ENCODE data around the gene KRT85.

DNA sequence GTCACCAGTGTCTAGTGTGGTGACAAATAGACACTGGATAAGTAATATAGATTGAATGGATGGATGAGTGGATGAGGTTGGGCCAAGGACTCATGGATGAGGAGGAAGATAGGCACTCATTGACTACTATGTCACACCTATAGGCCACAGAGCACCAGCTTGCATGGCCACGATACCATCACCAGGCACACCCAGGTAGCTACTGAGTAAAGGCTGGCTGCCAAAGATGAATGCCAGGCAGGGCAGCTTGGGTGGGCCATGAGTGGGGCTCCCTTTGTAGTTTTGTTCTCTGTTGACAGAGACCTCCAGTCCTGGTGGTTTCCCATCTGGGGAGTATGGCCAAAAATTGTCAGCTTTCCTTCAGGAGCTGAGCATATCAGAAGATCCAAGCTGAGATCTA lies 34.9 kb downstream of the KRT85 start:
- TF ChIP-seq, protein P1, sequence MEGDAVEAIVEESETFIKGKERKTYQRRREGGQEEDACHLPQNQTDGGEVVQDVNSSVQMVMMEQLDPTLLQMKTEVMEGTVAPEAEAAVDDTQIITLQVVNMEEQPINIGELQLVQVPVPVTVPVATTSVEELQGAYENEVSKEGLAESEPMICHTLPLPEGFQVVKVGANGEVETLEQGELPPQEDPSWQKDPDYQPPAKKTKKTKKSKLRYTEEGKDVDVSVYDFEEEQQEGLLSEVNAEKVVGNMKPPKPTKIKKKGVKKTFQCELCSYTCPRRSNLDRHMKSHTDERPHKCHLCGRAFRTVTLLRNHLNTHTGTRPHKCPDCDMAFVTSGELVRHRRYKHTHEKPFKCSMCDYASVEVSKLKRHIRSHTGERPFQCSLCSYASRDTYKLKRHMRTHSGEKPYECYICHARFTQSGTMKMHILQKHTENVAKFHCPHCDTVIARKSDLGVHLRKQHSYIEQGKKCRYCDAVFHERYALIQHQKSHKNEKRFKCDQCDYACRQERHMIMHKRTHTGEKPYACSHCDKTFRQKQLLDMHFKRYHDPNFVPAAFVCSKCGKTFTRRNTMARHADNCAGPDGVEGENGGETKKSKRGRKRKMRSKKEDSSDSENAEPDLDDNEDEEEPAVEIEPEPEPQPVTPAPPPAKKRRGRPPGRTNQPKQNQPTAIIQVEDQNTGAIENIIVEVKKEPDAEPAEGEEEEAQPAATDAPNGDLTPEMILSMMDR (IDR thresholded peaks at IDR 0.05) = no peak
- no peak for TF ChIP-seq POLR2A (IDR thresholded peaks at IDR 0.05)
